Mesothelial cell of epicardium (in vitro differentiated cells): ENCODE measurements around the gene AUTS2. TPM values are rescaled to one million over a fixed set of nuclear protein-coding genes. Genes with fewer than 3 reads are reported as not detected.

Source experiments
- DNase-seq, 2 experiments: peaks; one replicate each; pipeline ENCODE4 v3.0.0; 2021; ENCODE audit warnings: low spot score in 2 of 2; ENCODE audit not compliant: unreplicated experiment in 2 of 2
- H3K27ac Mint-ChIP-seq: 2 replicates; pipeline ENCODE4 v1.8.0; 2021; ENCODE audit warnings: mixed read lengths
- H3K27me3 Mint-ChIP-seq: 2 replicates; pipeline ENCODE4 v1.8.0; 2021; ENCODE audit warnings: low read depth, mixed read lengths
- H3K36me3 Mint-ChIP-seq: 2 replicates; pipeline ENCODE4 v1.8.0; 2021; ENCODE audit warnings: mixed read lengths
- H3K4me1 Mint-ChIP-seq: 2 replicates; pipeline ENCODE4 v1.8.0; 2021; ENCODE audit warnings: mixed read lengths
- H3K4me3 Mint-ChIP-seq: 2 replicates; pipeline ENCODE4 v1.8.0; 2021; ENCODE audit warnings: mild to moderate bottlenecking, moderate library complexity, mixed read lengths
- H3K9me3 Mint-ChIP-seq: 2 replicates; pipeline ENCODE4 v1.8.0; 2021; ENCODE audit warnings: mixed read lengths
- CTCF ChIP-seq: fragments of 200-600 bp; sonication (generic); IDR thresholded peaks from one replicate; pipeline ENCODE4 v1.5.0; 2021; ENCODE audit warnings: antibody characterized with exemption; ENCODE audit not compliant: unreplicated experiment
- total RNA-seq: library from RNA; stranded (reverse); gene quantifications from 3 replicates; pipeline ENCODE4 v1.2.1, GENCODE V29; 2021

AUTS2 gene
- total RNA-seq, 1 donor from 2014 or later = 135 TPM

GRCh38 chr7:70525991-70526390, 927.7 kb downstream of the AUTS2 start:
- H3K4me1 Mint-ChIP-seq = peaks cover 11% of the 10 kb centered on the region
- no peak overlapping the region for H3K27ac Mint-ChIP-seq
- H3K36me3 Mint-ChIP-seq = peaks cover 19% of the 10 kb centered on the region
- no peak for TF ChIP-seq CTCF
- H3K27me3 Mint-ChIP-seq = no peaks in the 10 kb centered on the region
- peaks cover 4% of the 10 kb centered on the region for H3K9me3 Mint-ChIP-seq
- DNase-seq = no peak
- no peak overlapping the region for H3K4me3 Mint-ChIP-seq

- no peaks in the 10 kb centered on the region for H3K27me3 Mint-ChIP-seq
- no peak for TF ChIP-seq CTCF
- no peak overlapping the region for H3K27ac Mint-ChIP-seq
- H3K9me3 Mint-ChIP-seq = peaks cover 8% of the 10 kb centered on the region
- peaks cover 8% of the 10 kb centered on the region for H3K4me1 Mint-ChIP-seq
- peaks cover 22% of the 10 kb centered on the region for H3K36me3 Mint-ChIP-seq
- no peak for DNase-seq
- no peak overlapping the region for H3K4me3 Mint-ChIP-seq
Observed at GRCh38 chr7:70527520-70528115, 929.3 kb downstream of the AUTS2 start.

- DNase-seq = no peak
- no peak overlapping the region for H3K4me3 Mint-ChIP-seq
- peaks cover 8% of the 10 kb centered on the region for H3K9me3 Mint-ChIP-seq
- H3K27ac Mint-ChIP-seq = no peak overlapping the region
- peaks cover 21% of the 10 kb centered on the region for H3K36me3 Mint-ChIP-seq
- no peak for TF ChIP-seq CTCF
- H3K27me3 Mint-ChIP-seq = no peaks in the 10 kb centered on the region
- H3K4me1 Mint-ChIP-seq = peaks cover 8% of the 10 kb centered on the region
Observed at GRCh38 chr7:70529436-70529835, 931.2 kb downstream of the AUTS2 start.

- H3K4me1 Mint-ChIP-seq = peaks cover 8% of the 10 kb centered on the region
- peaks cover 21% of the 10 kb centered on the region for H3K36me3 Mint-ChIP-seq
- no peaks in the 10 kb centered on the region for H3K27me3 Mint-ChIP-seq
- no peak for DNase-seq
- no peak for TF ChIP-seq CTCF
- H3K9me3 Mint-ChIP-seq = peaks cover 8% of the 10 kb centered on the region
- no peak overlapping the region for H3K27ac Mint-ChIP-seq
- H3K4me3 Mint-ChIP-seq = no peak overlapping the region
Observed at GRCh38 chr7:70529914-70530585, 931.8 kb downstream of the AUTS2 start.

- DNase-seq = no peak
- Mint-ChIP-seq H3K4me3 (no peak overlapping the region), H3K36me3 (peaks cover 8% of the 10 kb centered on the region), H3K27ac (no peak overlapping the region), H3K27me3 (no peaks in the 10 kb centered on the region), H3K4me1 (no peaks in the 10 kb centered on the region), H3K9me3 (peaks cover 8% of the 10 kb centered on the region)
- no peak for TF ChIP-seq CTCF
Observed at GRCh38 chr7:70533614-70534013, 935.3 kb downstream of the AUTS2 start.
